Kidney (tissue), 14 donors: ENCODE results near the gene HPS5. TPM values are rescaled to one million over a fixed set of nuclear protein-coding genes. Genes with fewer than 3 reads are reported as not detected.

ENCODE experiments used
- DNase-seq, 5 donors: peaks; one replicate each; pipeline ENCODE4 v3.0.0-alpha.2; 2013 to 2020
- FAIRE-seq: peaks from 2 replicates; lab custom pipeline; 2012; peaks lifted over from hg19 to GRCh38; lab: Jason Lieb, UNC
- H3K27ac ChIP-seq, 2 donors: one replicate each; pipeline ENCODE4 v1.7.0; 2013; ENCODE audit warnings: low read depth in 2 of 2, low read length in 2 of 2, inconsistent platforms in 1 of 2
- H3K27me3 ChIP-seq: one replicate; pipeline ENCODE4 v1.7.1; 2013; ENCODE audit warnings: low read length, inconsistent platforms; ENCODE audit not compliant: control insufficient read depth, insufficient read depth
- H3K36me3 ChIP-seq, 3 donors: one replicate each; pipeline versions ENCODE4 v1.7.0 to v1.7.1; 2013; ENCODE audit warnings: low read length in 3 of 3, control low read depth in 1 of 3, inconsistent platforms in 1 of 3; ENCODE audit not compliant: insufficient read depth in 3 of 3, control insufficient read depth in 2 of 3
- H3K4me1 ChIP-seq, 3 donors: one replicate each; pipeline versions ENCODE4 v1.7.0 to v1.7.1; 2013; ENCODE audit warnings: low read length in 3 of 3, inconsistent platforms in 1 of 3, low read depth in 1 of 3; ENCODE audit not compliant: control insufficient read depth in 2 of 3, insufficient read depth in 2 of 3
- H3K4me3 ChIP-seq, 3 donors: one replicate each; pipeline versions ENCODE4 v1.7.0 to v1.8.1; 2013; ENCODE audit warnings: low read length in 3 of 3, control low read depth in 1 of 3, inconsistent platforms in 1 of 3
- H3K9ac ChIP-seq, 3 donors: one replicate each; pipeline versions ENCODE4 v1.7.0 to v1.7.1; 2013; ENCODE audit warnings: low read length in 3 of 3, control low read depth in 1 of 3, inconsistent platforms in 1 of 3
- H3K9me3 ChIP-seq, 3 donors: one replicate each; pipeline versions ENCODE4 v1.7.0 to v1.7.1; 2013; ENCODE audit warnings: low read length in 3 of 3, control low read depth in 1 of 3, inconsistent platforms in 1 of 3; ENCODE audit not compliant: control insufficient read depth in 2 of 3, insufficient read depth in 1 of 3
- intact Hi-C: fragments of 100-400 bp; cut with DNase I; formaldehyde crosslinking; loops from one replicate; pipeline ENCODE4 v1.11.1; 2022
- polyA plus RNA-seq: library from polyadenylated mRNA; stranded (reverse); fragments of 350-450 nt; fragmentation: Illumina TruSeq; extraction: RNeasy Lipid Tissue Mini Kit (QIAGEN cat#74804); gene quantifications from one replicate; pipeline ENCODE4 v1.2.3, GENCODE V29; 2014; ENCODE audit warnings: low read depth, low replicate concordance; ENCODE audit not compliant: insufficient read depth
- total RNA-seq: library from RNA; stranded (reverse); fragmentation: NEBNext Ultra II Directional; extraction: Animal tissue kit (Norgen Biotek cat#: 25700); gene quantifications from one replicate; pipeline ENCODE4 v1.2.1, GENCODE V29; 2021
- TF ChIP-seq, protein P1 (sequence below): IDR thresholded peaks from 3 replicates; pipeline ENCODE4 v1.5.1; 2012; ENCODE audit warnings: mild to moderate bottlenecking, moderate library complexity, borderline replicate concordance; ENCODE audit not compliant: insufficient read depth; ENCODE audit errors: extremely low read depth
- donor health status: control.
- donor health status: control.
- donor health status: control.
- donor health status: control.
- donor health status: control.
- donor health status: DM: yes; HTN: yes; CAD: no.
- donor health status: Normal renal cell carcinoma (clear cell type).

The HPS5 gene
- total and polyA plus RNA-seq, 2 donors from 2014 or later, result 7.7 to 17.2 TPM

GRCh38 chr11:18314784-18315523 lies 7.0 kb downstream of the HPS5 start:
- H3K4me3 ChIP-seq, result no peak overlapping the region
- H3K36me3 ChIP-seq, result peaks cover 4 to 9% (median 7%) of the 10 kb centered on the region in 3 donors
- FAIRE-seq (no peak), DNase-seq (no peak)
- H3K27me3 ChIP-seq, result no peaks in the 10 kb centered on the region
- H3K9me3 ChIP-seq, result no peaks in the 10 kb centered on the region
- TF ChIP-seq, protein P1, sequence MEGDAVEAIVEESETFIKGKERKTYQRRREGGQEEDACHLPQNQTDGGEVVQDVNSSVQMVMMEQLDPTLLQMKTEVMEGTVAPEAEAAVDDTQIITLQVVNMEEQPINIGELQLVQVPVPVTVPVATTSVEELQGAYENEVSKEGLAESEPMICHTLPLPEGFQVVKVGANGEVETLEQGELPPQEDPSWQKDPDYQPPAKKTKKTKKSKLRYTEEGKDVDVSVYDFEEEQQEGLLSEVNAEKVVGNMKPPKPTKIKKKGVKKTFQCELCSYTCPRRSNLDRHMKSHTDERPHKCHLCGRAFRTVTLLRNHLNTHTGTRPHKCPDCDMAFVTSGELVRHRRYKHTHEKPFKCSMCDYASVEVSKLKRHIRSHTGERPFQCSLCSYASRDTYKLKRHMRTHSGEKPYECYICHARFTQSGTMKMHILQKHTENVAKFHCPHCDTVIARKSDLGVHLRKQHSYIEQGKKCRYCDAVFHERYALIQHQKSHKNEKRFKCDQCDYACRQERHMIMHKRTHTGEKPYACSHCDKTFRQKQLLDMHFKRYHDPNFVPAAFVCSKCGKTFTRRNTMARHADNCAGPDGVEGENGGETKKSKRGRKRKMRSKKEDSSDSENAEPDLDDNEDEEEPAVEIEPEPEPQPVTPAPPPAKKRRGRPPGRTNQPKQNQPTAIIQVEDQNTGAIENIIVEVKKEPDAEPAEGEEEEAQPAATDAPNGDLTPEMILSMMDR, result no peak
- H3K27ac ChIP-seq, result no peak overlapping the region
- H3K9ac ChIP-seq, result no peak overlapping the region
- intact Hi-C loops, result no loop called here
- peaks cover 0 to 8% (median 3%) of the 10 kb centered on the region in 3 donors for H3K4me1 ChIP-seq

DNA sequence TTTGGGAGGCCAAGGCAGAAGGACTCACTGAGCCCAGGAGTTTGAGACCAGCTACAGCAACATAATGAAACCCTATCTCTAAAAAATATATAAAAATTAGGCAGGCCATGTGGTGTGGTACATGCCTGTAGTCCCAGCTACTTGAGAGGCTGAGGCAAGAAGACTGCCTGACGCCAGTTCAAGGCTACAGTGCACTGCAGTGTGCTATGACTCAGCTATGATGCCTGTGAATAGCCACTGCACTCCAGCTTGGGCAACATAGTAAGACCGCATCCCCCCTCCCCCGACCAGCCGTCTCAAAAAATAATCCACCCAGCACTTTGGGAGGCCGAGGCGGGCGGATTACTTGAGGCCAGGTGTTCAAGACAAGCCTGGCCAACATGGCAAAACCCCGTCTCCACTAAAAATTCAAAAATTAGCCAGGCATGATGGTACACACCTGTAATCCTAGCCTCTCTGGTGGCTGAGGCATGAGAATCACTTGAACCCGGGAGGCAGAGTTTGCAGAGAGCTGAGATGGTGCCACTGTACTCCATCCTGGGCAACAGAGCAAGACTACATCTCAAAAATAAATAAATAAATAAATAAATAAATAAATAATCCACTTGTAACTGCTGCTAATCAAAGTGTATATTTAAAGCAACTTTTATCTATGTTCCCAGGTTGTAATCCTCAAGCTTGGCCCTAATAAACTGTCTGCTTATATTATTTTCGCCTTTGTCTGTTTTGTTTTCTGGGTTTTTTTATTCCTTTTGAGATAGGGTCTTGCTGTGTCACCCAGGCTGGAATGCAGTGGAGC lies 7.8 kb downstream of the HPS5 start:
- no peak for FAIRE-seq
- no peak overlapping the region for H3K27ac ChIP-seq
- DNase-seq, result no peak

DNA sequence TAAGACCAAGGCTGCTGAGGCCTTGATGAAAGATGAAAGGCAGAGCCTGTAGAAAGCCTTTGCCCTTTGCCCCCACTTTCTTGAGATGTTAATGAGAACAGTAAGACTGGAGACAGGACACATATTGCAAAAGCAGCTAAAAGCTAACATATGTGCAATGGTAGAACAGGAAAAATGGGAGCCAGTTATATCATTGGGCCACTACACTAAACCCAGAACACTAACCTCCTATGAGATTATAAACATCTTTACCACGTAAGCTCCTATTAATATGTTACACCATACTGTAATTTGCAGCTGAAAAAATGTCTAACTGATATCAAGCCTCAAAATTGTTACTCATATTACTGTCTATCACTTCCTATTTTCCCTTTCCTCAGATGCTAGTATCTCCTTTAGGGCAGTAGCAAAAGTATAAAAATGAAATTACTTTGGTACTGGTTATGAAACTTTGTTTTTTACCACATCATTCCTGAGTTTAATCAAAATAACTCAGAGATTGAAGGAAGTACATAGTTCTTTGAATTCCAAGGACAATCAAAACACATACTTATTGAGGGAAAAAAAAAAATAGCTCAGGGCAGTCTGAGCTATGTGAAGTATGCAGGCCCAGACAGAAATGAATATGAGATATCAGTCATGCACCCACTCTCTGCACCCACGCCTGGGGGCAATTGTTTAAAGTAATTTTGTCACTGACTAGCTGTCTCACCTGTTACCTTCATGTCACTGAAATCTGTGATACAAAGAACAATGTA lies 9.1 kb downstream of the HPS5 start:
- H3K9me3 ChIP-seq, result no peaks in the 10 kb centered on the region
- H3K4me1 ChIP-seq, result peaks cover 0 to 8% (median 3%) of the 10 kb centered on the region in 3 donors
- H3K9ac ChIP-seq, result no peak overlapping the region
- no peaks in the 10 kb centered on the region for H3K27me3 ChIP-seq
- DNase-seq (no peak), FAIRE-seq (no peak)
- TF ChIP-seq, protein P1, result no peak
- H3K36me3 ChIP-seq, result peaks cover 4 to 24% (median 22%) of the 10 kb centered on the region in 3 donors
- intact Hi-C loops, result no loop called here
- no peak overlapping the region for H3K4me3 ChIP-seq
- H3K27ac ChIP-seq, result peak overlapping the region; percentile 1 to 8

More for the DNA sequence above, 7.8 kb downstream of the HPS5 start:
- Histone ChIP-seq H3K9ac (no peak overlapping the region), H3K27me3 (no peaks in the 10 kb centered on the region), H3K4me1 (peaks cover 0 to 8% (median 3%) of the 10 kb centered on the region in 3 donors), H3K4me3 (no peak overlapping the region), H3K36me3 (peaks cover 4 to 15% (median 10%) of the 10 kb centered on the region in 3 donors), H3K9me3 (no peaks in the 10 kb centered on the region)
- intact Hi-C loops, result no loop called here
- TF ChIP-seq, protein P1, result no peak
